HG02623 (cell line): ENCODE results near the gene CDRT15.
"Not testable (repeated sequence)": the region's sequence is repeated elsewhere in the genome, so short reads cannot be mapped to it uniquely, and the experiment has no call there.

Source experiments
- ATAC-seq: cut with Tn5 transposase; IDR thresholded peaks from one replicate; pipeline ENCODE4 v1.9.1; 2021; ENCODE audit warnings: moderate library complexity; ENCODE audit not compliant: unreplicated experiment

Gene CDRT15

GRCh38 chr17:14236762-14237161, at the start of gene CDRT15:
CDRT15 (minus strand) TSS chr17:14236862; CDS start chr17:14236833, 29 bp downstream.
- not testable (repeated sequence) for ATAC-seq

GRCh38 chr17:14282726-14283125, 46.1 kb upstream of the CDRT15 start:
- no peak for ATAC-seq

GRCh38 chr17:14281530-14281929, 44.9 kb upstream of the CDRT15 start:
- no peak for ATAC-seq

- ATAC-seq, result no peak
These were observed 40.0 kb upstream of the CDRT15 start for GRCh38 chr17:14276535-14277250.

- no peak for ATAC-seq
These were observed 33.8 kb upstream of the CDRT15 start for GRCh38 chr17:14270508-14270907.

GRCh38 chr17:14269473-14269872, 32.8 kb upstream of the CDRT15 start:
- no peak for ATAC-seq

- no peak for ATAC-seq
These were observed 31.6 kb upstream of the CDRT15 start for GRCh38 chr17:14268264-14268663.

GRCh38 chr17:14261406-14261805, 24.7 kb upstream of the CDRT15 start:
- ATAC-seq, result no peak

GRCh38 chr17:14245629-14246028, 9.0 kb upstream of the CDRT15 start:
- no peak for ATAC-seq

GRCh38 chr17:14245002-14245401, 8.3 kb upstream of the CDRT15 start:
- ATAC-seq, result no peak

GRCh38 chr17:14239271-14239670, 2.6 kb upstream of the CDRT15 start:
- not testable (repeated sequence) for ATAC-seq

- ATAC-seq, result not testable (repeated sequence)
These were observed 630 bp downstream of the CDRT15 start for GRCh38 chr17:14236032-14236431.

- ATAC-seq, result not testable (repeated sequence)
These were observed 1.6 kb downstream of the CDRT15 start for GRCh38 chr17:14235047-14235446.

- ATAC-seq, result not testable (repeated sequence)
These were observed 5.5 kb downstream of the CDRT15 start for GRCh38 chr17:14231187-14231586.

- ATAC-seq, result no peak
These were observed 7.8 kb downstream of the CDRT15 start for GRCh38 chr17:14228903-14229302.

GRCh38 chr17:14227052-14227451, 9.6 kb downstream of the CDRT15 start:
- ATAC-seq, result no peak

GRCh38 chr17:14225254-14225980, 11.2 kb downstream of the CDRT15 start:
- ATAC-seq, result no peak

GRCh38 chr17:14222611-14223010, 14.1 kb downstream of the CDRT15 start:
- no peak for ATAC-seq

- no peak for ATAC-seq
These were observed 22.4 kb downstream of the CDRT15 start for GRCh38 chr17:14214271-14214670.

- ATAC-seq, result no peak
These were observed 24.3 kb downstream of the CDRT15 start for GRCh38 chr17:14212401-14212800.

- no peak for ATAC-seq
These were observed 24.9 kb downstream of the CDRT15 start for GRCh38 chr17:14211801-14212200.

- no peak for ATAC-seq
These were observed 25.4 kb downstream of the CDRT15 start for GRCh38 chr17:14211246-14211645.
